ENCODE measurements around the gene MARVELD1. TPM values are rescaled to one million over a fixed set of nuclear protein-coding genes. Genes with fewer than 3 reads are reported as not detected.

MARVELD1 gene
- total RNA-seq = 10 to 100 TPM; 16.7 to 23.0 (median 21.3) TPM

GRCh38 chr10:97713339-97713825 lies at the start of gene MARVELD1:
TSS of gene MARVELD1 (plus strand) at chr10:97713730. CDS start at chr10:97713877, 147 bp downstream.
- no peak for TF ChIP-seq CTCF (IDR thresholded peaks at IDR 0.05)
- no peak for DNase-seq (ENCODE audit: low spot score)
- peak; percentile 11 for ATAC-seq (ENCODE audit: low FRiP score)

- TF ChIP-seq CTCF (IDR thresholded peaks at IDR 0.05) = no peak
- ATAC-seq (ENCODE audit: low FRiP score) (no peak), DNase-seq (ENCODE audit: low spot score) (no peak)
These were observed 49.2 kb upstream of the MARVELD1 start for GRCh38 chr10:97664282-97664850.

- no peak for TF ChIP-seq CTCF (IDR thresholded peaks at IDR 0.05)
- no peak for ATAC-seq (ENCODE audit: low FRiP score)
These were observed 46.5 kb upstream of the MARVELD1 start for GRCh38 chr10:97666992-97667391.

GRCh38 chr10:97667463-97667862 lies 46.1 kb upstream of the MARVELD1 start:
- DNase-seq (ENCODE audit: low spot score) (no peak), ATAC-seq (ENCODE audit: low FRiP score) (no peak)
- no peak for TF ChIP-seq CTCF (IDR thresholded peaks at IDR 0.05)

More at GRCh38 chr10:97666992-97667391, 46.5 kb upstream of the MARVELD1 start:
- DNase-seq (ENCODE audit: low spot score) = no peak

- TF ChIP-seq CTCF (IDR thresholded peaks at IDR 0.05) = no peak
- no peak for ATAC-seq (ENCODE audit: low FRiP score)
- no peak for DNase-seq (ENCODE audit: low spot score)
These were observed 44.0 kb upstream of the MARVELD1 start for GRCh38 chr10:97669571-97669970.

GRCh38 chr10:97673736-97674525 lies 39.6 kb upstream of the MARVELD1 start:
- DNase-seq (ENCODE audit: low spot score) = no peak
- no peak for TF ChIP-seq CTCF (IDR thresholded peaks at IDR 0.05)
- ATAC-seq (ENCODE audit: low FRiP score) = peak; percentile 75

All from omental fat pad (tissue), 4 donors.